Mucosa of rectum (tissue), 2 donors: Measurements from ENCODE around the gene ZNF385C.
A peak's percentile ranks its signal among the peaks of the same experiment; 100 is the strongest.

Experiments
- H3K27ac ChIP-seq, 2 donors: one replicate each; pipeline ENCODE4 v1.7.0; 2013; ENCODE audit warnings: inconsistent platforms in 2 of 2, low read depth in 2 of 2, low read length in 2 of 2
- H3K27me3 ChIP-seq, 2 donors: one replicate each; pipeline ENCODE4 v1.7.0; 2013; ENCODE audit warnings: low read length in 2 of 2; ENCODE audit not compliant: control insufficient read depth in 2 of 2, insufficient read depth in 2 of 2
- H3K36me3 ChIP-seq, 2 donors: one replicate each; pipeline ENCODE4 v1.7.0; 2013; ENCODE audit warnings: low read length in 2 of 2; ENCODE audit not compliant: control insufficient read depth in 2 of 2, insufficient read depth in 2 of 2
- H3K4me1 ChIP-seq, 2 donors: one replicate each; pipeline ENCODE4 v1.7.0; 2013; ENCODE audit warnings: low read length in 2 of 2, mild to moderate bottlenecking in 1 of 2; ENCODE audit not compliant: control insufficient read depth in 2 of 2, insufficient read depth in 2 of 2
- H3K4me3 ChIP-seq, 2 donors: one replicate each; pipeline ENCODE4 v1.7.0; 2013; ENCODE audit warnings: low read length in 2 of 2
- H3K9ac ChIP-seq, 2 donors: one replicate each; pipeline ENCODE4 v1.7.0; 2013; ENCODE audit warnings: low read length in 2 of 2, low read depth in 1 of 2, mild to moderate bottlenecking in 1 of 2
- H3K9me3 ChIP-seq, 2 donors: one replicate each; pipeline ENCODE4 v1.7.0; 2013; ENCODE audit warnings: low read length in 2 of 2; ENCODE audit not compliant: control insufficient read depth in 2 of 2
- donor health status: healthy.
- donor health status: Normal muscosa, but diverticular disease.

ZNF385C gene

DNA sequence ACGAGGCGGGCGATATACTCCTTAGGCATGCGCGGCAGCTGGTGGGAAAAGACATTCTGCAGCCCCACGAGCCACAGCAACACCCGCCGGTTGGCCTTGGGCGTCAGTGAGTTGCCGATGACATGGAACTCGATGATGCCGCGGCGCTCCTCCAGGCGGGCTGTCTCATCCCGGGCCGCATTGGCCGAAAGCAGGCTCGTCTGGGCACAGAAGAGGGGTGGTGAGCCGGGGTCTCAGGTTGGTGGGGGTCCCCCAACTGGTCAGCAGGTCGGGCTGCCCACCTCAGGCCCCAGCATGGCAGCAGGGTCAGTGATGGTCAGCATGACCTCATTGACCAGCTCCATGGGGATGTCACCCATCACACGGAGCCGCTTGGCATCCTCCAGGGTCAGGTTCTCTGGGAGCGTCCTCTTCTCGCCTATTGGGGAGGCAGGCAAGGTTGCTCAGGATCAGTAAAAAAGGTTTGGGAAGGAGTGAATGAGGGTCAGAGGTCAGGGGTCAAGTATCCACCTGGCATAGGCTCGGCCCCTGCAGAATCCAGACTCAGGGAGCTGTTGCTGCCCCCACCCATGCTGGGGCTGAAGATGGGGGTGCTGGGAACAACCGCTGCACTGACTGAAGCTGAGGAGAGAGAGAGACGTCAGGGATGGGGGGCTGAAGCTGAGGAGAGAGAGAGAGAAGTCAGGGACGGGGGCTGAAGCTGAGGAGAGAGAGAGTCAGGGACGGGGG, 19.3 kb upstream of the ZNF385C start:
- H3K27ac ChIP-seq, result no peak overlapping the region
- no peak overlapping the region for H3K9ac ChIP-seq
- H3K36me3 ChIP-seq, result peaks cover 5 to 11% of the 10 kb centered on the region in 2 donors
- no peak overlapping the region for H3K4me3 ChIP-seq
- peaks cover 22 to 24% of the 10 kb centered on the region in 2 donors for H3K4me1 ChIP-seq
- no peaks in the 10 kb centered on the region for H3K27me3 ChIP-seq
- H3K9me3 ChIP-seq, result no peaks in the 10 kb centered on the region

DNA sequence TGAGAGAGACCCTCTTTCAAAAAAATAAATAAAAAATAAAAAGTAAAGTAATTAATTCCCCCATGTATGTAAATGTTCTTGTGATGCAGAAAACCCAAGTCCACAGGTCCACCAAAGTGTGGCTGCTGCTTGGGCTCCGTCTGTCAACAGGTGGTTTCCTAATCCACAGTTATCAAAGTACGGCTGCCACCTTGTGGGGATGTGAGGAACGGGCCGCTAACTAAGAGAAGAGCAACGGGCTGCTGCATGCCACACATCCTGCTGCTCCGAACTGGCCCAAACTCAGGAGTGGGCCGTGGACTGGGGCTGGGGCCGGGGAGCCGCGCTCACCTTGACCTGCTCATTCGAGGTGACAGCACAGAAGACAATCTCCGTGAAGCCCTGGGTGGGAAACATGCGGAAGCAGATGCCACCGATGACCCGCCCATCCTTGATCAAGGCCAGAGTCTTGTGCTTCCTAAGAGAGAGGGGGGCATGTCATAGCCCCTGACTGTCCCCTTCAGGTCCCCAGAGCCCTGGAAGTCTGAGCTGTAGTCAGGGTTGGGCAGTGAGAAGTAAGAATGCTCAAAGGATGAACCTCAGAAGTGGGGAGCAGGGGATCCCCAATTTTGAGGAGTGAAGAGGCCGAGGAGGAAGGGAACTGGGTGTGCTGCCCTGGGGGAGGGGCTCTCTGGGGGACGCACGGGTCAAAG, 18.6 kb upstream of the ZNF385C start:
- Histone ChIP-seq H3K9me3 (no peaks in the 10 kb centered on the region), H3K36me3 (peaks cover 5 to 11% of the 10 kb centered on the region in 2 donors), H3K27me3 (no peaks in the 10 kb centered on the region), H3K9ac (no peak overlapping the region), H3K4me1 (peaks cover 21 to 22% of the 10 kb centered on the region in 2 donors), H3K4me3 (no peak overlapping the region), H3K27ac (no peak overlapping the region)

- no peaks in the 10 kb centered on the region for H3K27me3 ChIP-seq
- no peak overlapping the region for H3K27ac ChIP-seq
- H3K9ac ChIP-seq, result no peak overlapping the region
- no peaks in the 10 kb centered on the region for H3K9me3 ChIP-seq
- no peak overlapping the region for H3K4me3 ChIP-seq
- peaks cover 6 to 11% of the 10 kb centered on the region in 2 donors for H3K36me3 ChIP-seq
- H3K4me1 ChIP-seq, result peaks cover 21% of the 10 kb centered on the region in 2 donors
Observed at GRCh38 chr17:42114118-42114517, 15.8 kb upstream of the ZNF385C start.

DNA sequence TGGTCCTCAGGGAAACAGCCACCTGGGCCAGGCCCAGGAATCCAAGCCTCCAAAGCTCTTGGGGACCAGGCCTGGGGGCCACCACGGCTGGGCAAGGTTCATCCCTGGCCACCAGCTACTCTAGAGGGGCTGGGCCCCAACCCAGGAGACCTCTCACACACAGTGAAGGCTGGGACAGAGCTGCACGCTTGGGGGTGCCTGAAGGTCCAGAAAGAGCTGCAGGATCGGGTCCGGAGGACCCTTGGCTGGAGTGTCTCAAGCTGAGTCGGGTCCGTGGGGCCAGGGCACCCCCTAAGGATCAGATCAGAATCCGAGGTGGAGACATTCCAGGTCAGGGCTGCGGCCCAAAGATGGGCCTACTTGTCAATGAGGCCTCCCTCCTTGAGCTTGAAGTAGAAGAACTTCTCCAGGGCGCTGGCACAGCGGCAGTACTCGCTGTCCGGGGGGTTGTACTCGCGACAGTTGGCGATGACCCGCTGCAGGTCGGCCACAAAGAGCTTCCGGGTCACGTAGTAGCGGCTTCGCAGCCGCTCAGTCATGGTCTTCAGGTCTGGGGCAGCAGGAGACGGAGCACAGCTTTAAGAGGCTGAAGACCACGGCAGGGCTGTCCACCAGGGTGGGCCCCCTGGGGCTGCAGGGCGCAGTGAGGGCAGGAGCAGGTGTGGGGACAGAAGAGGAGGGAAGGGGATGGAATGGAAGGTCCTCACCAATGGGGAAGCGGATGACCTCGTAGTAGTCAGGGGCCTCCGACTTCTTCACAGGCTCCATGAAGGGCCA, 15.2 kb upstream of the ZNF385C start:
- H3K27ac ChIP-seq, result peak overlapping the region; percentile 94 to 95
- H3K36me3 ChIP-seq, result peaks cover 9 to 14% of the 10 kb centered on the region in 2 donors
- H3K27me3 ChIP-seq, result no peaks in the 10 kb centered on the region

DNA sequence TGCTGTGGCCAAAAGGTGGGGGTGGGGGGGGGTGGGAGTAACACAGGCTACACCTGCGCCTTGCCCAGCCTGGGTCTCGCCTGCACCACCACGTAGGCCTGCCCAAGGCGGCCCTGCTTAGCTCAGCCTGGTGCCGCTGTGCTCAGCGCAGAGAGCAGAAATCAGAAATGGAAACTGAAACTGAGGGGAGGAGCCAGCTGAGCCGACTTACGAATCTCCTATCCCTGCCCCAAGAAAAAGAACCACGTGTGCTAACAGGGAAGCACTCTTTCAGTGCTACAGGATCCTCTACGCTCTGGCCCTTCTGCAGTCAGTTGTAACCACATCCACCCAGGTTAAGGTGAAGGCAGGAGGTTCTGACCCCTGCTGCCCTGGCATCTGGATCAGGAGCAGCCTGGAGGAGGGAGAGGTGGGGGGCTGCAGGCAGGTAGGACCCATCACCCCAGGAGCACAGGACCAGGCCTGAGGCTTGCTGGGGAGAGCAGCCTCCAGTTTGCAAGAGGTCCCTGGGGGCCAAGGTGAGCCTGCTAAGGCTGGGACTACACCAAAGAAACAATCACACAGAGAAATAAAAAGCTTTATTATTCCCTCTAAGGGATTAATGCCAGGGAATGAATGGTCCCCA, 14.4 kb upstream of the ZNF385C start, which contains the start of gene DHX58:
Gene DHX58 (minus strand): TSS at position 163 of the 625 bp plus-strand sequence. CDS start 822 bp downstream, outside the sequence.
- peaks cover 21% of the 10 kb centered on the region in 2 donors for H3K4me1 ChIP-seq
- peaks cover 8 to 9% of the 10 kb centered on the region in 2 donors for H3K36me3 ChIP-seq
- H3K4me3 ChIP-seq, result peak within 1 kb of the TSS; percentile 80 to 87
- peak within 1 kb of the TSS; percentile 82 to 85 for H3K9ac ChIP-seq
- H3K27ac ChIP-seq, result peak within 1 kb of the TSS; percentile 94 to 95
- H3K27me3 ChIP-seq, result no peaks in the 10 kb centered on the region
- no peaks in the 10 kb centered on the region for H3K9me3 ChIP-seq

More for the DNA sequence above, 15.2 kb upstream of the ZNF385C start:
- Histone ChIP-seq H3K4me1 (peaks cover 21% of the 10 kb centered on the region in 2 donors), H3K9me3 (no peaks in the 10 kb centered on the region), H3K4me3 (peak overlapping the region in 1 of 2 donors; percentile 87), H3K9ac (peak overlapping the region; percentile 81 to 82)

- H3K4me3 ChIP-seq, result peak overlapping the region; percentile 80 to 87
- H3K27ac ChIP-seq, result peak overlapping the region; percentile 94 to 95
- H3K36me3 ChIP-seq, result peaks cover 7 to 9% of the 10 kb centered on the region in 2 donors
- no peaks in the 10 kb centered on the region for H3K27me3 ChIP-seq
- peak overlapping the region; percentile 82 to 85 for H3K9ac ChIP-seq
- no peaks in the 10 kb centered on the region for H3K9me3 ChIP-seq
- peaks cover 21% of the 10 kb centered on the region in 2 donors for H3K4me1 ChIP-seq
Observed at GRCh38 chr17:42111871-42112551, 13.7 kb upstream of the ZNF385C start.

- H3K27me3 ChIP-seq, result no peaks in the 10 kb centered on the region
- H3K9ac ChIP-seq, result peak overlapping the region in 1 of 2 donors; percentile 82
- peaks cover 17 to 21% of the 10 kb centered on the region in 2 donors for H3K4me1 ChIP-seq
- peak overlapping the region in 1 of 2 donors; percentile 87 for H3K4me3 ChIP-seq
- H3K27ac ChIP-seq, result peak overlapping the region in 1 of 2 donors; percentile 95
- H3K36me3 ChIP-seq, result peaks cover 7 to 8% of the 10 kb centered on the region in 2 donors
- H3K9me3 ChIP-seq, result no peaks in the 10 kb centered on the region
Observed at GRCh38 chr17:42111265-42111636, 13.0 kb upstream of the ZNF385C start.

DNA sequence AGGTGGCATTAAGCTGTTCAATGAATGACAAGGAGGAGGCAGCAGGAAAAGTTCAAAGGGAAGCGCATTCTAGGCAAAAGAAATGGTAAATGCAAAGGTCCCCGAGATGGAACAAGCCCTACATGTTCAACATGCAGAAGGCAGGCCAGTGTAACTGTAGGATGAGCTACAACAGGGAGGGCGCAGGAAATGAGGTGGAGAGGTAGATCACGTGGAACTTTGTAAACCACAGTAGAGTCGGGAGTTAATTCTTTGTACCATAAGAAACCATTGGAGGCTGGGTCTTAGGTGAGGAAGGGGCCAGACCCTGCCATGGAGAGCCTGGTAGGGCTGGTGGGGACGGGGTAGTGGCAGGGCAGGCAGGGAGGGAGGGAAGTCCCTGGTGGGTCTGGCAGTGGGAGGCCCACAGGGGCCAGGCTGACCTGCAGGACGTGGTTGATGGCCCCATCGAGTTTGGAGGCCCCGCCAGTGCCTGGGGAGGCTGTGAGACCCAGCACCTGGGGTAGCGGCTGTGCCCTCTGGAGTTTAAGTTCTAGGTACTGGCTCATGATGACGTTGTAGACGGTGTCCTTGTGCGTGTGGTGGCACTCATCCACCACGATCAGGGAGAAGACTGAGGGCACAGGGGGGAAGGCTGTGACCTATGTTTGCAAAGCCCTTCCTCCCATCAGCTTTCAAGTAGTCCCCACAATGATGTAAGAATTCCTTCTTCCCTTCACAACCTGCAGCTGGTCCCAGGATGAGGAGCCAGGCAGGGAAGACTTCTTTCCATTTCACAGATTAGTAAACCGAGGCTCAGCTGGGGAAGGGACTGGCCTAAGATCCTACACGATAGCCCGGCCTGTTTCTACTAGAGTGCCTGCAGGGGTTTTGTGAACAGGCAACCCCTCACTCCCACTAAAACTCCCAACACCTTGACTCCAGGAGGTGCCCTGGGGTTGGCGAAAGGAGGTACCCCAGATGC, 12.3 kb upstream of the ZNF385C start:
- Histone ChIP-seq H3K4me1 (peaks cover 17 to 21% of the 10 kb centered on the region in 2 donors), H3K36me3 (peaks cover 7 to 8% of the 10 kb centered on the region in 2 donors), H3K4me3 (no peak overlapping the region), H3K27me3 (no peaks in the 10 kb centered on the region), H3K9ac (no peak overlapping the region), H3K9me3 (no peaks in the 10 kb centered on the region), H3K27ac (no peak overlapping the region)
